ENCODE results near the gene CARTPT.

CARTPT gene

GRCh38 chr5:71719063-71719964, at the start of gene CARTPT:
TSS of gene CARTPT (plus strand) at chr5:71719275. CDS start at chr5:71719294, 19 bp downstream.
- no peak for DNase-seq

DNA sequence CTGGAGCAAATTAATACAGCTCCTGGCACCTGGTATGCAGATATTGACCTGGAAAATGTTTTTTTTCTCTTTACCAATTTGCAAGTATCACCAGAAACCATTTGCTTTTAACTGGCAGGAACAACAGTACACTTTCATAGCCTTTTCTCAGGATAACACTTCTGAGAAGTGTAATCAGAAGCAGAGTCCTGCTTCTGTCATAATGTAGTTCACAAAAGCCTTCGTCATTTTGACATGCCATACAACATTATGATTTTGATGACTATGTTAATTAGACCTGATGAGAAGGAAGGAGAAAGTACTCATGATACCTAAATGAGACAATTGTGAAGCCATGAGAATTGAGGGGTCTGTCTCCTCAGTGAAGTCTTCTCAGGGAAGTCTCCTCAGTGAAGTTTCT, 41.1 kb upstream of the CARTPT start:
- no peak for DNase-seq

GRCh38 chr5:71679714-71680113, 39.4 kb upstream of the CARTPT start:
- DNase-seq: no peak

- DNase-seq: no peak
Observed at GRCh38 chr5:71680510-71680909, 38.6 kb upstream of the CARTPT start.

DNA sequence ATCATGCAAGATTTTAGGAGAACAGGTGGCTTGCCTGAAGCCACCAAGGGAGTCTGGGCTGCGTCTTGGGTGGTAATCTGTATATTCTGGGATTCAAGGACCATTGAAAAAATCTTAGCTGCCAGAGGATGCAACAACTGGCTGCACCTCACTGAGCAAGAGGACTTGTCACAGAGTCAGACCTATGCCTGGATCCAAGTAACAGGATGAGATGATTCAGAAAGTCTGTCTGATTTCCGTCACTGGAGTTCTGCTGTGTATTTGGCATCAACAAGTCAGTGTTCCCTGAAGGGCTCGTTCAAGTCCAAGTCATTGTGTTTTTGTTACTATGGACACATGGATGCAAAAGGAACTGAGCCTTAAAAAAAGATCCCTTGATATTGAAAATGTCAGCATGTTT, 37.8 kb upstream of the CARTPT start:
- DNase-seq: no peak

DNA sequence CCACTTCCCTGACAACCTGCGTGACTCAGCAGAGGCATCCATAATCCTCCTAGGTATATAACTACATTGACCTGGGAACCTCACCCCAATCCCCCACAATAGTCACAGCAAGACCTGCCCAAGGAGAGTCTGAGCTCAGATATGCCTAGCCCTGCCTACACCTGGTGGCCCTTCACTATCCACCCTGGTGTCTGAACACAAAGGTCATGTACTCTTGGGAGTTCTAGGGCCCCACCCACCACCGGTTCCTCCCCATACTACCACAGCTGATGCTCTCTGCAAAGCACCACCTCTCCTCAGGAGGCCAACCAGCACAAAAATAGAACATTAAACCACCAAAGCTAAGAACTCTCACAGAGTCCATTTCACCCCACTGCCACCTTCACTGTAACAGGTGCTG, 34.8 kb upstream of the CARTPT start:
- DNase-seq: no peak

- DNase-seq: no peak
Observed at GRCh38 chr5:71693828-71694427, 25.1 kb upstream of the CARTPT start.

DNA sequence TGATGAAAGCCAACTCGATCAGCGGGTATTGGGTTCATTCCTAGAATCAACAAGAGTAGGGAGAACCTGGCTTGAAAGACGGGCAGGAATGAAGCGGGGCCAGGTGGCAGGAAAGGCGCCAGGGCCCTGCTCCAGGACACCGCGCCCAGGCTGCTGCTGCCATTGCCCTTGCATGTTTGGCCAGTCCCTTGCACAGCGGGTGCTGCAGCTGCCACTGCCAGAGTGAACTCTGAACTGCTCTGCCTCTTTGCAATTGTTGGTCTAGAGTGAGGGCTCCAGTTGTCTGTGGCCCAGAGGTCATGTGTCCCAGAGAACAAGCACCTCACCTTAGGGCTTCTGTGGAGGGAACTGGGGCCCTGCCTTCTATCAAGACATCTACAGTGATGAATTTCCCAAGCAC, 24.0 kb upstream of the CARTPT start:
- no peak for DNase-seq

GRCh38 chr5:71695595-71695994, 23.5 kb upstream of the CARTPT start:
- no peak for DNase-seq

GRCh38 chr5:71697967-71698366, 21.1 kb upstream of the CARTPT start:
- no peak for DNase-seq

GRCh38 chr5:71699233-71699632, 19.8 kb upstream of the CARTPT start:
- no peak for DNase-seq

GRCh38 chr5:71699751-71700150, 19.3 kb upstream of the CARTPT start:
- DNase-seq: no peak

- DNase-seq: no peak
Observed at GRCh38 chr5:71700803-71701202, 18.3 kb upstream of the CARTPT start.

DNA sequence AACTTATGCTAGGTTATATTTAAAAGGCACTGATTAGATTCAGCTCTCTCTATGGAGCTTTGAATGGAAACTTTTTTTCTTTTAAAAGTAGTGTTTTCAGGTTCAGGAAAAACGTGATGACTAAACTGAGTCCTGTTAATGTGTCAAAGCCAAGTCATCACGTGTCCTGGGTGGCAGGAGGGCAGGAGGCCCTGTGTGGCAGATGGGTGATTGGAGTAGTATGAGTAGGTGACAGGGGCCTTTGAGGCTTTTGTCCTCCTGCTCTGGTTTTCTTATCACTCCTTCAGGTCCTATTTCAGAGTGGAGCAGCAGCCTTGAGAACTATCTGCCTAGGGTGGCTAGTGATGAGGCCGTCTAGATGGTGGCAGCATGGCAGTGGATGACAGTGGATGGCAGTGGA, 17.7 kb upstream of the CARTPT start:
- DNase-seq: no peak

GRCh38 chr5:71703941-71704340, 15.1 kb upstream of the CARTPT start:
- no peak for DNase-seq

DNA sequence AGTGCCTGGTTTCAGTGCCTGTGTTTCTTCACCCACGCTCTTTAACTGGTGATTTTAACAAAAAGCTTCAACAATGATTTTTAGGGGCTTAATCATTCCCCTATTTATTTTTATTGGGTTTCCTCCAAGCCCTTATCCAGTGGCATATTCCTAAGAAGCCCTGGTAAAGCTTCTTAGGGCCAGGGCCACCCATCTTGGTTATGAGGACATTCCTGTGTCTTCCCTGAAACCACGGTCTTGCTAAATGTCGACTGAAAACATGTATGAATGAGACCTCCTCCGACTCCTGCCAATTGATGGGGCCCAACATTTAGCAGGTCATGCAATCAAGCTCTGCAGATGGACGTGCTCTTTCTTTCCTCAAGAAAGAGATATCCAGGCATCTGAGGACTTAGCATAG, 13.7 kb upstream of the CARTPT start:
- no peak for DNase-seq

- no peak for DNase-seq
Observed at GRCh38 chr5:71706906-71707305, 12.2 kb upstream of the CARTPT start.

DNA sequence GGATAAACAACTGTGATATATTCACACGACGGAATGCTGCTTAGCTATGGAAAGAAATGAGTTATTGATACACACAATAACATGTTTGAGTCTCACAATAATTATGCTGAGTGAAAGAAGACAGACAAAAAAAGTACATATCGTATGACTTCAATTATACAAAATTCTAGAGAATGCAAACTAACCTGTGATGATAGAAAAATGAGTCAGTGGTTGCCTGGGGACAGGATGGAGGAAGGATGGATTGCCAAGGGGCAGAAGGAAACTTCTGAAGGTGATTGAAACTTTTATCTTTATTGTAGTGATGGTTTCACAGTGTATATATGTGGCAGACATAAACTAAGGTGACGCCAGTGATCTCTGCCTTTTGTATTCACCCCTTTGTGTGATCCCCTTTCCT, 7.5 kb upstream of the CARTPT start:
- no peak for DNase-seq

- no peak for DNase-seq
Observed at GRCh38 chr5:71714911-71715310, 4.2 kb upstream of the CARTPT start.

- no peak for DNase-seq
Observed at GRCh38 chr5:71727978-71728377, 8.9 kb downstream of the CARTPT start.

DNA sequence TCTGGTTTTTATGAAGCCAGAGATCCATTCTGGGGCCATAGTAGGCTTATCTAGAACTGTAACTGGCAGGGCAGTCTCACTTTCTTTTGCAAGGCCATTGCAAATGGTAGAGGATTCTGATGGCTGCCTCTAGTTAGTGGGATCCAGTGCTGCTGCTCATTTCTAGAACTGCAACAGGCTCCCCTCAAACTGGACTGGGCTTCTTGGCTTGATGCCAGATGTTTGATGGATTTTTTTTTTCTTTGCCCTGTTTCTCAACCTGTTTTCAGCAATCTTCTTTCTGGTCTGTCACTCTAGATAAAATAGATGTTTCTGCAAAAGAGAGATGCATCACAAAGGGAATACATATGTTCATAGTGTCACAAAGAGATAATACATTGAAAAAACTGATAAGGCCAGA, 11.9 kb downstream of the CARTPT start:
- no peak for DNase-seq

DNA sequence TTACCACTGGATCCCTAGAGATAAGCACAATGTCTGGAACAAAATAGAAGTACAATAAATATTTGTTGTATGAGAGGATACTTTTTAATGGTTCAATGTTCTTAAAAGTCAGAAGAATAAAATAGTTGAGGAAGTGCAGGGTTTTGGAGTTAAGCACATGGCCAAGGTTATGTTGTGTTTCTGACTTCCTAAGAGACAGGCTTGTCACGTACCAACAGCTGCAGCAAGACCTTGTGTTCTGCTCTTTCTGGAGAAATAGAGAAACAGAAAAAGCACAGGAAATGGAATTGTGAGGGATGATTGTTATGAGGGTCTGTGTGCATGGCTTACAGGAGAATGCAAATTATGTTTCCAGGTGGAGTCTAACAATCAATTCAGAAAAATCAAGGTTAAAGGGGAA, 12.9 kb downstream of the CARTPT start:
- DNase-seq: no peak

DNA sequence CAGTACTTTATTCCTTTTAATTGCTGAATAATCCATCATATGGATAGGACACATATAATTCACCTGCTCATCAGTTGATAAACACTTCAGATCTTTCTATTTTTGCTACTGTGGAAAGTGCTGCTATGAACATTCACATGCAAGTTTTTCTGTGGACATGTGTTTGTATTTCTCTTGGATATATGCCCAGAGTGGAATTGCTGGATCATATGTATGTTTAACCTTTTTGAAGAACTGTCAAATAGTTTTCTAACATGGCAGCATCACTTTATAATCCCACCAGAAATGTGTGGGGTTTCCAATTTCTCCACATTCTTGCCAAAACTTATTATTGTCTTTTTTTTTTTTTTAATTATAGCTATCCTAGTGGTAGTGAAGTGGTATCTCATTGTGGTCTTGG, 15.1 kb downstream of the CARTPT start:
- no peak for DNase-seq

GRCh38 chr5:71737931-71738539, 19.0 kb downstream of the CARTPT start:
- no peak for DNase-seq

Data from activated CD8-positive, alpha-beta memory T cell treated with anti-CD3 and anti-CD28 coated beads, Interleukin-2, amount 50 U/mL, for 4 hours (primary cell).